H1 (cell line): ENCODE results near the gene RING1. TPM values are rescaled to one million over a fixed set of nuclear protein-coding genes. Genes with fewer than 3 reads are reported as not detected.

Experiments used
- CTCF ChIA-PET: fragments of 300-600 bp; sonication (Branson Sonifier 250); formaldehyde crosslinking; loops from one replicate; lab custom pipeline; 2021; ENCODE audit not compliant: partially characterized antibody; lab: Charles Lee
- POLR2A ChIA-PET: fragments of 300-600 bp; sonication (Branson Sonifier 250); formaldehyde crosslinking; loops from one replicate; lab custom pipeline; 2021; ENCODE audit warnings: inconsistent platforms; ENCODE audit not compliant: partially characterized antibody; lab: Charles Lee
- DNase-seq, 2 experiments: peaks; one replicate each; pipeline versions ENCODE4 v3.0.0 to v3.0.0-alpha.2; 2010 to 2022; ENCODE audit warnings: low spot score in 2 of 2, low read depth in 1 of 2, mixed read lengths in 1 of 2
- FAIRE-seq: peaks from 2 replicates; lab custom pipeline; 2011; peaks lifted over from hg19 to GRCh38; lab: Jason Lieb, UNC
- H2AFZ ChIP-seq: 2 replicates; pipeline ENCODE4 v1.8.1; 2012; ENCODE audit warnings: low read length, inconsistent platforms
- H2AK5ac ChIP-seq: 2 replicates; pipeline ENCODE4 v1.6.1; 2013; ENCODE audit warnings: low read depth, low read length
- H2BK120ac ChIP-seq: replicated peaks from 2 replicates; pipeline ENCODE3; 2013; ENCODE audit warnings: low read depth, low read length, inconsistent platforms
- H2BK12ac ChIP-seq: 2 replicates; pipeline ENCODE4 v1.6.1; 2013; ENCODE audit warnings: low read depth, low read length
- H2BK15ac ChIP-seq: 2 replicates; pipeline ENCODE4 v1.6.1; 2013; ENCODE audit warnings: low read length
- H2BK20ac ChIP-seq: 2 replicates; pipeline ENCODE4 v1.6.1; 2013; ENCODE audit warnings: low read length
- H2BK5ac ChIP-seq: 2 replicates; pipeline ENCODE4 v1.6.1; 2013; ENCODE audit warnings: low read depth, low read length
- H3K14ac ChIP-seq: 2 replicates; pipeline ENCODE4 v1.6.1; 2013; ENCODE audit warnings: inconsistent platforms; ENCODE audit not compliant: insufficient read length
- H3K18ac ChIP-seq: 2 replicates; pipeline ENCODE4 v1.6.1; 2013; ENCODE audit warnings: low read length; ENCODE audit errors: extremely low read depth
- H3K23ac ChIP-seq: 2 replicates; pipeline ENCODE4 v1.6.1; 2013; ENCODE audit warnings: inconsistent platforms; ENCODE audit not compliant: insufficient read length
- H3K23me2 ChIP-seq: 2 replicates; pipeline ENCODE4 v1.6.1; 2013; ENCODE audit warnings: low read depth, low read length
- H3K27ac ChIP-seq: 2 replicates; pipeline ENCODE4 v1.6.1; 2011; ENCODE audit warnings: low read depth, low read length, inconsistent platforms
- H3K27me3 ChIP-seq, 4 experiments: replicated peaks in 1 of 4; 1 replicate in 1 of 4; 2 replicates in 3 of 4; pipeline versions ENCODE4 v1.6.1 to v1.8.1; 2011 to 2013; ENCODE audit warnings: low read length in 3 of 4, mild to moderate bottlenecking in 3 of 4, inconsistent platforms in 2 of 4, mixed read lengths in 2 of 4, moderate library complexity in 1 of 4; ENCODE audit not compliant: control insufficient read depth in 3 of 4, insufficient read depth in 3 of 4; ENCODE audit errors: extremely low read depth in 1 of 4
- H3K36me3 ChIP-seq, 4 experiments: 2 replicates each; pipeline versions ENCODE4 v1.6.1 to v1.8.1; 2011 to 2013; ENCODE audit warnings: mild to moderate bottlenecking in 4 of 4, low read length in 3 of 4, moderate library complexity in 2 of 4, control low read depth in 1 of 4, inconsistent platforms in 1 of 4; ENCODE audit not compliant: insufficient read depth in 4 of 4, control insufficient read depth in 2 of 4
- H3K4ac ChIP-seq: replicated peaks from 2 replicates; pipeline ENCODE3; 2013; ENCODE audit warnings: low read length, low read depth, mixed read lengths, inconsistent platforms; ENCODE audit not compliant: insufficient read length
- H3K4me1 ChIP-seq, 4 experiments: replicated peaks in 1 of 4; 1 replicate in 1 of 4; 2 replicates in 3 of 4; pipeline versions ENCODE4 v1.6.1 to v1.8.1; 2011 to 2013; ENCODE audit warnings: low read length in 3 of 4, inconsistent platforms in 2 of 4, mixed read lengths in 1 of 4; ENCODE audit not compliant: insufficient read depth in 4 of 4, control insufficient read depth in 3 of 4
- H3K4me2 ChIP-seq, 2 experiments: 2 replicates each; pipeline versions ENCODE4 v1.6.1 to v1.8.1; 2011 to 2013; ENCODE audit warnings: low read depth in 2 of 2, low read length in 2 of 2, control low read depth in 1 of 2, inconsistent platforms in 1 of 2, mild to moderate bottlenecking in 1 of 2; ENCODE audit not compliant: insufficient read depth in 1 of 2
- H3K4me3 ChIP-seq, 4 experiments: fragments of 200-600, 300-600 bp in 1 of 4; sonication (generic), shearing (Covaris generic), sonication (Bioruptor Twin) in 1 of 4; 2 replicates each; pipeline versions ENCODE4 v1.5.1 to v1.8.1; 2011 to 2016; ENCODE audit warnings: low read length in 4 of 4, low read depth in 3 of 4, control low read depth in 2 of 4, inconsistent platforms in 2 of 4, mild to moderate bottlenecking in 2 of 4, mixed read lengths in 1 of 4, moderate library complexity in 1 of 4; ENCODE audit not compliant: insufficient read depth in 2 of 4; ENCODE audit errors: extremely low read depth in 1 of 4
- H3K56ac ChIP-seq: replicated peaks from 2 replicates; pipeline ENCODE3; 2013; ENCODE audit warnings: low read depth, mild to moderate bottlenecking, mixed read lengths, low read length, inconsistent platforms; ENCODE audit not compliant: insufficient read length
- H3K79me1 ChIP-seq: 2 replicates; pipeline ENCODE4 v1.6.1; 2013; ENCODE audit warnings: low read depth, low read length, control low read depth
- H3K79me2 ChIP-seq, 2 experiments: 2 replicates each; pipeline versions ENCODE4 v1.6.1 to v1.8.1; 2012 to 2013; ENCODE audit warnings: low read length in 2 of 2, mild to moderate bottlenecking in 2 of 2, inconsistent platforms in 1 of 2; ENCODE audit not compliant: insufficient read depth in 2 of 2, control insufficient read depth in 1 of 2
- H3K9ac ChIP-seq, 4 experiments: replicated peaks in 1 of 4; 1 replicate in 1 of 4; 2 replicates in 3 of 4; pipeline versions ENCODE4 v1.6.1 to v1.8.1; 2011 to 2013; ENCODE audit warnings: low read depth in 3 of 4, low read length in 3 of 4, control low read depth in 2 of 4, mild to moderate bottlenecking in 2 of 4, moderate library complexity in 2 of 4, inconsistent platforms in 1 of 4; ENCODE audit errors: extremely low read depth in 1 of 4
- H3K9me3 ChIP-seq, 2 experiments: 2 replicates each; pipeline versions ENCODE4 v1.6.1 to v1.8.1; 2012 to 2013; ENCODE audit warnings: mild to moderate bottlenecking in 2 of 2, moderate library complexity in 2 of 2, control low read depth in 1 of 2, inconsistent platforms in 1 of 2, low read depth in 1 of 2, low read length in 1 of 2, mixed read lengths in 1 of 2; ENCODE audit not compliant: insufficient read depth in 2 of 2
- H4K20me1 ChIP-seq, 2 experiments: replicated peaks in 1 of 2; 2 replicates each; pipeline versions ENCODE3 to v1.8.1; 2011 to 2013; ENCODE audit warnings: inconsistent platforms in 2 of 2, low read length in 2 of 2, mild to moderate bottlenecking in 1 of 2; ENCODE audit not compliant: insufficient read depth in 2 of 2, control insufficient read depth in 1 of 2
- H4K5ac ChIP-seq: 2 replicates; pipeline ENCODE4 v1.6.1; 2013; ENCODE audit warnings: low read length, low read depth, mixed read lengths, inconsistent platforms; ENCODE audit not compliant: insufficient read length
- H4K8ac ChIP-seq: 2 replicates; pipeline ENCODE4 v1.8.0; 2013; ENCODE audit warnings: mild to moderate bottlenecking, moderate library complexity, low read length, inconsistent platforms; ENCODE audit not compliant: insufficient read depth; ENCODE audit errors: extremely low read depth
- H4K91ac ChIP-seq: replicated peaks from 2 replicates; pipeline ENCODE3; 2013; ENCODE audit warnings: low read length, mixed read lengths, inconsistent platforms; ENCODE audit not compliant: insufficient read length
- ASH2L ChIP-seq: fragments of 200-600, 300-600 bp; sonication (generic); IDR thresholded peaks from one replicate; pipeline ENCODE4 v1.7.1; 2017; ENCODE audit warnings: low read length
- BCL11A ChIP-seq, 2 experiments: IDR thresholded peaks; one replicate each; pipeline ENCODE4 v1.6.1; 2011; ENCODE audit warnings: low read depth in 2 of 2, low read length in 2 of 2, mild to moderate bottlenecking in 2 of 2
- CEBPB ChIP-seq: IDR thresholded peaks from 2 replicates; pipeline ENCODE4 v1.6.1; 2012; ENCODE audit warnings: low read depth, low read length
- FOSL1 ChIP-seq: IDR thresholded peaks from 2 replicates; pipeline ENCODE4 v1.6.1; 2011; ENCODE audit warnings: mild to moderate bottlenecking, low read depth, low read length, moderate library complexity; ENCODE audit not compliant: insufficient read depth
- GTF2F1 ChIP-seq: IDR thresholded peaks from 2 replicates; pipeline ENCODE4 v1.6.1; 2012; ENCODE audit warnings: low read depth, low read length, improper control_type of control experiment, borderline replicate concordance
- NRF1 ChIP-seq: IDR thresholded peaks from 2 replicates; pipeline ENCODE4 v1.6.1; 2011; ENCODE audit warnings: mild to moderate bottlenecking, low read depth, low read length, improper control_type of control experiment
- RNF2 ChIP-seq: fragments of 200-900, 300-1000 bp; sonication (generic); IDR thresholded peaks from 2 replicates; pipeline ENCODE4 v1.7.1; 2016; ENCODE audit warnings: borderline replicate concordance, low read depth, mild to moderate bottlenecking, antibody characterized with exemption, low read length; ENCODE audit not compliant: poor library complexity, severe bottlenecking; ENCODE audit errors: missing control alignments
- SIX5 ChIP-seq: IDR thresholded peaks from 2 replicates; pipeline ENCODE4 v1.6.1; 2011; ENCODE audit warnings: mild to moderate bottlenecking, low read depth, low read length
- SRF ChIP-seq: IDR thresholded peaks from 2 replicates; pipeline ENCODE4 v1.6.1; 2011; ENCODE audit warnings: mild to moderate bottlenecking, low read depth, low read length, moderate library complexity
- SUZ12 ChIP-seq: fragments of 200-600 bp; sonication (generic); IDR thresholded peaks from 2 replicates; pipeline ENCODE4 v1.6.1; 2012; ENCODE audit warnings: mild to moderate bottlenecking, inconsistent platforms, low read length, moderate library complexity, mixed read lengths
- WGBS, 2 experiments: shearing (Covaris generic) in 1 of 2; methylation state at CpG; one replicate each; pipeline versions ENCODE4 v1.1.6 to v1.1.7; 2013 to 2015; ENCODE audit warnings: low lambda C conversion rate in 2 of 2, mixed read lengths in 2 of 2, inconsistent platforms in 1 of 2, low coverage in 1 of 2, missing lambda C conversion rate in 1 of 2; ENCODE audit not compliant: insufficient replicate concordance in 2 of 2, insufficient coverage in 1 of 2, insufficient read length in 1 of 2; ENCODE audit errors: extremely low coverage in 1 of 2, missing lambda C conversion rate in 1 of 2; 5-methylcytosine and 5-hydroxymethylcytosine counted together
- polyA plus RNA-seq, 7 experiments: library from polyadenylated mRNA; depleted of rRNA in 3 of 7; stranded (reverse) in 5 of 7; unstranded in 2 of 7; fragments of >200 nt in 5 of 7; fragments of 200-250 nt in 2 of 7; gene quantifications; 1 replicate in 5 of 7; 2 replicates in 1 of 7; 4 replicates in 1 of 7; pipeline versions ENCODE4 v1.2.1 to v1.2.3, GENCODE V29; 2011 to 2013; ENCODE audit warnings: missing spikeins in 2 of 7, mixed read lengths in 2 of 7
- total RNA-seq: library from RNA; stranded (reverse); fragmentation: NEBNext Ultra II Directional; extraction: Animal tissue kit (Norgen Biotek cat#: 25700); gene quantifications from 2 replicates; pipeline ENCODE4 v1.2.1, GENCODE V29; 2021

The RING1 gene
- total and polyA plus RNA-seq, 2 of the 8 experiments (the other 6 are each of a cell fraction or from before 2014, with no cell fraction given), result 16.4 to 26.0 TPM

DNA sequence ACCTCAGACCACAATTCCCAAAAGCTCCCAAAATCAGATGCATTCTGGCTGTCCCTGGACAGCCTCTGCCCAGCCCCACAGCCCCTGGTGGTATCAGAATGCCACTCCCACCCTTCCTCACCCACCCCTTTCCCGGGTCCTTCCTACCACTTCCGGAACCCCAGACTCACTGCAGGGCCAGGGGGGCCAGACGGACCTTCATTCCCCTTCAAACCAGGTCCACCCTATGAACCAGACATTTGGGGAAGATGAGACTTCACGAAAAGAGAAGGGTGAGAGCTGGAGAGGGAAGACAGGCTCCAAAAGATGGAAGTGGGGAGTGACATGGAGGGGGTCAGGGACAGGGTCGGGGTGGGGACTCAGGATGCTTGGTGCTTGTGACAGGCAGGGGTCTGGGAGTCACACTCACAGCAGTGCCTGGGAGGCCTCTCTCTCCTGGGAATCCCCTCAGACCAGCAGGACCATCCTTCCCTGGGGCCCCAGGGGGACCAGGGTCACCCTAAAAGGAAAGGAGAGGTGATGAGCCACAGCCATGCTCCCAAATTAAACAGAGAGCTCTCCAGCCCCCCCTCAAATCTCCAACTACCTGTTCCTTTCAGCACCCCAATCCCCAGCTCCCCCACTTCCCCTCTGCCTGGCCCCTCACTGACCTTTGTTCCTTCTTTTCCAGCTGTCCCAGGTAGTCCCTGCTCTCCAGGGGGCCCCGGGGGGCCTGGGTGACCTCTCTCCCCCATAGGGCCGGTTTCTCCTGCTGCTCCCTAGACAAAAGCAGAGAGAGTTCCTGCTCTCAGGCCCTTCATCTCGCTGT lies 36.2 kb upstream of the RING1 start:
- Histone ChIP-seq H2AK5ac (no peak overlapping the region), H3K4me1 (no peaks in the 10 kb centered on the region; a peak in 2 of 7 replicates), H3K4me2 (no peak overlapping the region), H3K79me1 (no peaks in the 10 kb centered on the region), H3K4me3 (no peak overlapping the region), H3K56ac (no peak overlapping the region), H2AFZ (no peak overlapping the region), H3K4ac (no peak overlapping the region), H3K79me2 (no peaks in the 10 kb centered on the region), H4K8ac (no peak overlapping the region; the same call in 1 of the 2 replicates), H3K9me3 (no peaks in the 10 kb centered on the region), H4K5ac (no peak overlapping the region), H3K18ac (no peak overlapping the region), H2BK5ac (no peak overlapping the region), H3K27ac (no peak overlapping the region), H2BK15ac (no peak overlapping the region), H2BK120ac (no peak overlapping the region), H2BK12ac (no peak overlapping the region), H3K23me2 (no peaks in the 10 kb centered on the region), H3K23ac (no peak overlapping the region), H3K9ac (no peak overlapping the region), H3K14ac (no peak overlapping the region), H4K91ac (no peak overlapping the region), H4K20me1 (peaks cover 0 to 3% of the 10 kb centered on the region in 2 experiments), H3K36me3 (no peaks in the 10 kb centered on the region), H3K27me3 (no peaks in the 10 kb centered on the region), H2BK20ac (no peak overlapping the region)
- POLR2A ChIA-PET, result interaction anchor here (0.6 to 3.8 kb wide), 11 partner anchors 16 to 201 kb away, joined by 3 to 17 read pairs (median 3); no protein-coding TSS in a partner anchor
- FAIRE-seq, result no peak
- 79% methylated on average over 8 of the region's 8 CpGs; no CpG with 5 or more reads in 1 of the 2 experiments for WGBS, 2 experiments
- no peak for DNase-seq
- CTCF ChIA-PET, result interaction anchor here (0.6 to 5.5 kb wide), 23 partner anchors 10 to 239 kb away, joined by 3 to 74 read pairs (median 8); partner anchors contain the start of gene HLA-DPB1
- TF ChIP-seq CEBPB (no peak), SRF (no peak), ASH2L (no peak), NRF1 (no peak), FOSL1 (no peak), SUZ12 (no peak), SIX5 (no peak), GTF2F1 (no peak), BCL11A (IDR thresholded peaks at IDR 0.05; ENCODE audit: low read depth in 2 of 2, low read length in 2 of 2) (no peak), RNF2 (no peak)
